HepG2 (cell line): ENCODE results near the gene TECRL. TPM values are rescaled to one million over a fixed set of nuclear protein-coding genes. Genes with fewer than 3 reads are reported as not detected.

ENCODE experiments used
- KLF9 ChIP-seq: IDR thresholded peaks from 2 replicates; pipeline ENCODE4 v1.6.1; 2016; ENCODE audit warnings: low read depth
- REST ChIP-seq, 2 experiments: IDR thresholded peaks; 2 replicates each; pipeline ENCODE4 v1.6.1; 2011 to 2012; ENCODE audit warnings: low read length in 2 of 2, borderline replicate concordance in 1 of 2, low read depth in 1 of 2, mild to moderate bottlenecking in 1 of 2, moderate library complexity in 1 of 2
- SOX6 ChIP-seq, 2 experiments: fragments of 450-650 bp in 1 of 2; sonication (generic) in 1 of 2; formaldehyde crosslinking in 1 of 2; IDR thresholded peaks; 2 replicates each; pipeline versions ENCODE4 v1.4.0 to v1.6.1; 2017 to 2020; ENCODE audit warnings: antibody characterized with exemption in 1 of 2, mild to moderate bottlenecking in 1 of 2, missing genetic modification reagents in 1 of 2
- TFE3 ChIP-seq: IDR thresholded peaks from 2 replicates; pipeline ENCODE4 v1.6.1; 2016
- ZNF234 ChIP-seq: sonication (generic); formaldehyde crosslinking; conservative IDR thresholded peaks from 2 replicates; pipeline ENCODE4 v1.5.1; 2020; ENCODE audit warnings: mild to moderate bottlenecking, missing genetic modification reagents
- ZNF329 ChIP-seq: sonication (generic); formaldehyde crosslinking; IDR thresholded peaks from 2 replicates; pipeline ENCODE4 v1.9.0; 2021; ENCODE audit warnings: low read depth, mild to moderate bottlenecking, missing genetic modification reagents
- ZSCAN5A ChIP-seq: sonication (generic); formaldehyde crosslinking; IDR thresholded peaks from 2 replicates; pipeline ENCODE4 v1.8.0; 2022; ENCODE audit warnings: mild to moderate bottlenecking, missing genetic modification reagents, borderline replicate concordance
- polyA plus RNA-seq, 8 experiments: library from polyadenylated mRNA; depleted of rRNA in 3 of 8; stranded (reverse) in 7 of 8; unstranded in 1 of 8; fragments of >200 nt; fragmentation: Illumina TruSeq in 4 of 8; extraction: Trizol in 4 of 8; gene quantifications; 2 replicates each; pipeline versions ENCODE4 v1.2.1 to v1.2.3, GENCODE V29; 2011 to 2016; ENCODE audit warnings: low read depth in 4 of 8, missing spikeins in 1 of 8, mixed read lengths in 1 of 8; ENCODE audit not compliant: insufficient read depth in 1 of 8
- small RNA-seq, 3 experiments: library from RNA; depleted of rRNA; stranded (forward); fragments of <200 nt; gene quantifications; one replicate each; pipeline ENCODE3, GENCODE V24; 2012; ENCODE audit warnings: low read depth in 2 of 3, low replicate concordance in 1 of 3; ENCODE audit not compliant: insufficient read length in 3 of 3, insufficient read depth in 2 of 3
- total RNA-seq, 5 experiments: library from RNA; depleted of rRNA; stranded (reverse); fragments of >200 nt; fragmentation: Illumina TruSeq; extraction: Trizol; gene quantifications; 2 replicates each; pipeline ENCODE4 v1.2.3, GENCODE V29; 2016; ENCODE audit warnings: low read depth in 1 of 5

Gene TECRL
- total and polyA plus RNA-seq, 2 of the 13 experiments (the other 11 are each of a cell fraction or from before 2014, with no cell fraction given) = not detected

GRCh38 chr4:64230709-64231310 is 178.4 kb downstream of the TECRL start (continued):
- TF ChIP-seq SOX6 (IDR thresholded peaks at IDR 0.05) = no peak
- no peak for TF ChIP-seq SOX6 (CRISPR knock-in tag; IDR thresholded peaks at IDR 0.05)
- no peak for TF ChIP-seq REST (IDR thresholded peaks at IDR 0.05; ENCODE audit: borderline replicate concordance in 1 of 2, low read depth in 1 of 2, low read length in 2 of 2)
- no peak for TF ChIP-seq ZSCAN5A (CRISPR knock-in tag)
- no peak for TF ChIP-seq KLF9
- TF ChIP-seq ZNF329 (CRISPR knock-in tag) = no peak
- TF ChIP-seq ZNF234 (CRISPR knock-in tag) = no peak
- TF ChIP-seq TFE3 (CRISPR knock-in tag) = no peak
- TF ChIP-seq, all 625 proteins: peak for 4

Small RNA genes within 50 kb of the gene (small RNA-seq; reads per million reads assigned to genes)
- gene RNU6-191P = 0 reads per million in 3 experiments
